Measurements from ENCODE around the gene LINGO3. TPM values are rescaled to one million over a fixed set of nuclear protein-coding genes. Genes with fewer than 3 reads are reported as not detected.

The LINGO3 gene
- polyA plus RNA-seq, 3 donors: 0.08 to 2.8 (median 2.2) TPM

- peaks cover 44% of the 10 kb centered on the region for H4K20me1 ChIP-seq (ENCODE audit: insufficient read depth, low read length)
- peaks cover 80% of the 10 kb centered on the region for H3K79me2 ChIP-seq (ENCODE audit: insufficient read depth, low read length)
- peaks cover 63% of the 10 kb centered on the region for H3K4me1 Mint-ChIP-seq
- no peak for DNase-seq
- peaks cover 0 to 8% (median 3%) of the 10 kb centered on the region in 7 donors for H3K9me3 Mint-ChIP-seq
- H3K27ac ChIP-seq (ENCODE audit: low read depth in 1 of 2, low read length in 2 of 2): no peak overlapping the region
- WGBS (ENCODE audit: insufficient coverage): 67% methylated on average over 19 of the region's 20 CpGs
- H3K4me2 ChIP-seq (replicated peaks; ENCODE audit: extremely low read depth, low read length, poor library complexity, severe bottlenecking): no peak overlapping the region
- no peak overlapping the region for H3K4me3 Mint-ChIP-seq
- peaks cover 0 to 7% of the 10 kb centered on the region in 2 donors for H3K9me3 ChIP-seq (replicated peaks in 1 of 2; ENCODE audit: control insufficient read depth in 1 of 2, insufficient read depth in 1 of 2, low read length in 2 of 2)
- no peak overlapping the region for H2AFZ ChIP-seq (ENCODE audit: insufficient read depth, low read depth, low read length, poor library complexity, severe bottlenecking)
- no peaks in the 10 kb centered on the region for H3K27me3 ChIP-seq (ENCODE audit: control insufficient read depth in 2 of 2, insufficient read depth in 2 of 2, low read length in 2 of 2)
- intact Hi-C loops (cut with micrococcal nuclease): no loop called here
- peaks cover 0 to 10% (median 0%) of the 10 kb centered on the region in 3 donors for H3K27me3 Mint-ChIP-seq (ENCODE audit: low read depth in 3 of 3)
- peaks cover 34 to 55% of the 10 kb centered on the region in 2 donors for H3K4me1 ChIP-seq (ENCODE audit: control insufficient read depth in 1 of 2, insufficient read depth in 2 of 2, low read length in 2 of 2)
- H3K36me3 ChIP-seq (replicated peaks in 1 of 2; ENCODE audit: control insufficient read depth in 1 of 2, insufficient read depth in 2 of 2, low read length in 2 of 2): peaks cover 3 to 4% of the 10 kb centered on the region in 2 donors
- no peak overlapping the region for H3K9ac ChIP-seq (ENCODE audit: insufficient read depth, low read length, poor library complexity, severe bottlenecking)
- no peak overlapping the region for H3K4me3 ChIP-seq (replicated peaks in 1 of 3; ENCODE audit: low read depth in 2 of 3, low read length in 3 of 3)
- peaks cover 4 to 22% of the 10 kb centered on the region in 2 donors for H3K36me3 Mint-ChIP-seq
- H3K27ac Mint-ChIP-seq: no peak overlapping the region
- no peak for TF ChIP-seq CTCF (IDR thresholded peaks at IDR 0.05)
These were observed 22.8 kb upstream of the LINGO3 start for GRCh38 chr19:2330632-2331284.

- Histone ChIP-seq H4K20me1 (ENCODE audit: insufficient read depth, low read length) (peaks cover 38% of the 10 kb centered on the region), H3K4me3 (replicated peaks in 1 of 3; ENCODE audit: low read depth in 2 of 3, low read length in 3 of 3) (no peak overlapping the region), H2AFZ (ENCODE audit: insufficient read depth, low read depth, low read length, poor library complexity, severe bottlenecking) (no peak overlapping the region), H3K36me3 (replicated peaks in 1 of 2; ENCODE audit: control insufficient read depth in 1 of 2, insufficient read depth in 2 of 2, low read length in 2 of 2) (peaks cover 8% of the 10 kb centered on the region in 2 donors), H3K4me1 (ENCODE audit: control insufficient read depth in 1 of 2, insufficient read depth in 2 of 2, low read length in 2 of 2) (peaks cover 34 to 55% of the 10 kb centered on the region in 2 donors), H3K27ac (ENCODE audit: low read depth in 1 of 2, low read length in 2 of 2) (no peak overlapping the region), H3K79me2 (ENCODE audit: insufficient read depth, low read length) (peaks cover 80% of the 10 kb centered on the region), H3K9ac (ENCODE audit: insufficient read depth, low read length, poor library complexity, severe bottlenecking) (no peak overlapping the region), H3K4me2 (replicated peaks; ENCODE audit: extremely low read depth, low read length, poor library complexity, severe bottlenecking) (no peak overlapping the region), H3K27me3 (ENCODE audit: control insufficient read depth in 2 of 2, insufficient read depth in 2 of 2, low read length in 2 of 2) (no peaks in the 10 kb centered on the region), H3K9me3 (replicated peaks in 1 of 2; ENCODE audit: control insufficient read depth in 1 of 2, insufficient read depth in 1 of 2, low read length in 2 of 2) (peaks cover 0 to 3% of the 10 kb centered on the region in 2 donors)
- H3K4me1 Mint-ChIP-seq: peaks cover 68% of the 10 kb centered on the region
- DNase-seq: no peak
- H3K27ac Mint-ChIP-seq: peak overlapping the region in 1 of 7 donors; percentile 76
- peaks cover 0 to 10% (median 0%) of the 10 kb centered on the region in 3 donors for H3K27me3 Mint-ChIP-seq (ENCODE audit: low read depth in 3 of 3)
- peaks cover 0 to 5% (median 3%) of the 10 kb centered on the region in 7 donors for H3K9me3 Mint-ChIP-seq
- H3K4me3 Mint-ChIP-seq: no peak overlapping the region
- H3K36me3 Mint-ChIP-seq: peaks cover 9 to 26% of the 10 kb centered on the region in 2 donors
- 87% methylated on average over 10 of the region's 10 CpGs for WGBS (ENCODE audit: insufficient coverage)
- intact Hi-C loops (cut with micrococcal nuclease): no loop called here
- TF ChIP-seq CTCF (IDR thresholded peaks at IDR 0.05): no peak
These were observed 22.3 kb upstream of the LINGO3 start for GRCh38 chr19:2330255-2330631.

Data from CD14-positive monocyte (primary cell).